Testis (tissue), 2 donors: Measurements from ENCODE around the gene FGF19.

Experiments used
- CTCF ChIP-seq, 3 experiments: fragments of 450-650 bp in 2 of 3; fragments of 200-600 bp in 1 of 3; sonication (generic) in 1 of 3; IDR thresholded peaks; one replicate each; pipeline ENCODE4 v1.5.1; 2016 to 2019; ENCODE audit warnings: antibody characterized with exemption in 3 of 3, mild to moderate bottlenecking in 2 of 3, moderate library complexity in 1 of 3
- POLR2A ChIP-seq: fragments of 450-650 bp; IDR thresholded peaks from one replicate; pipeline ENCODE4 v1.6.1; 2017; ENCODE audit warnings: antibody characterized with exemption, mild to moderate bottlenecking, moderate library complexity

- TF ChIP-seq CTCF (IDR thresholded peaks at IDR 0.05) = no peak
- no peak for TF ChIP-seq POLR2A
Measured at GRCh38 chr11:69705351-69705811, 1.6 kb upstream of the FGF19 start.
